Breast epithelium (tissue), 3 donors: Measurements from ENCODE around the gene PDE1C.

Source experiments
- CTCF ChIP-seq, 3 donors: fragments of 450-650 bp; IDR thresholded peaks; one replicate each; pipeline ENCODE4 v1.5.1; 2016 to 2017; ENCODE audit warnings: antibody characterized with exemption in 3 of 3, mild to moderate bottlenecking in 3 of 3, moderate library complexity in 3 of 3
- POLR2A ChIP-seq: fragments of 450-650 bp; IDR thresholded peaks from one replicate; pipeline ENCODE4 v1.6.1; 2016; ENCODE audit warnings: antibody characterized with exemption, mild to moderate bottlenecking, moderate library complexity

GRCh38 chr7:32049599-32049998 is 20.6 kb downstream of the PDE1C start:
- TF ChIP-seq CTCF (IDR thresholded peaks at IDR 0.05): no peak
- no peak for TF ChIP-seq POLR2A
